ENCODE results near the gene SERINC5. TPM values are rescaled to one million over a fixed set of nuclear protein-coding genes. Genes with fewer than 3 reads are reported as not detected.
A peak's percentile ranks its signal among the peaks of the same experiment; 100 is the strongest.

The SERINC5 gene
- total and polyA plus RNA-seq, 12 donors = 2.3 to 21.9 (median 14.8) TPM

- H3K27ac ChIP-seq = peak overlapping the region in 9 of 10 donors; percentile 37 to 82 (median 66)
- DNase-seq = peak; percentile 77 to 85
- H3K27me3 ChIP-seq = no peaks in the 10 kb centered on the region
- peak overlapping the region in 9 of 10 donors; percentile 15 to 50 (median 43) for H3K4me3 ChIP-seq
- intact Hi-C loops (cut with DNase I) = loop anchor here (2.0 to 10.0 kb wide), 12 partner anchors 90 to 1060 kb away; partner anchors contain the start of gene MTX3 (in 3 of the 10)
- H3K4me1 ChIP-seq = peaks cover 3 to 26% (median 13%) of the 10 kb centered on the region in 9 donors
- WGBS, 2 donors = 2 to 5% methylated on average over 16 of the region's 16 CpGs
- peak; percentile 83 to 94 (median 89) for ATAC-seq
- peaks cover 0 to 32% (median 0%) of the 10 kb centered on the region in 9 donors for H3K36me3 ChIP-seq
- H3K9me3 ChIP-seq = no peaks in the 10 kb centered on the region
- peak; percentile 93 to 98 (median 96) for TF ChIP-seq CTCF (IDR thresholded peaks at IDR 0.05)
These were observed 173.1 kb downstream of the SERINC5 start for GRCh38 chr5:80082731-80083100.

GRCh38 chr5:80082281-80082680 lies 173.6 kb downstream of the SERINC5 start:
- Histone ChIP-seq H3K36me3 (peaks cover 0 to 36% (median 0%) of the 10 kb centered on the region in 9 donors), H3K9me3 (no peaks in the 10 kb centered on the region), H3K27me3 (no peaks in the 10 kb centered on the region), H3K4me1 (peaks cover 3 to 30% (median 13%) of the 10 kb centered on the region in 9 donors), H3K4me3 (peak overlapping the region in 8 of 10 donors; percentile 18 to 50 (median 43)), H3K27ac (peak overlapping the region in 8 of 10 donors; percentile 37 to 82 (median 66))
- WGBS, 2 donors = 89 to 90% methylated on average over 15 of the region's 15 CpGs
- DNase-seq = no peak
- ATAC-seq = no peak
- no peak for TF ChIP-seq CTCF (IDR thresholded peaks at IDR 0.05)
- intact Hi-C loops (cut with DNase I) = loop anchor here (2.0 to 10.0 kb wide), 12 partner anchors 90 to 1060 kb away; partner anchors contain the start of gene MTX3 (in 3 of the 10)

GRCh38 chr5:80078921-80079320 lies 176.9 kb downstream of the SERINC5 start:
- no peak overlapping the region for H3K27ac ChIP-seq
- TF ChIP-seq CTCF (IDR thresholded peaks at IDR 0.05) = no peak
- 68 to 72% methylated on average over 4 of the region's 4 CpGs for WGBS, 2 donors
- no peak for ATAC-seq
- no peak overlapping the region for H3K4me3 ChIP-seq
- no peaks in the 10 kb centered on the region for H3K27me3 ChIP-seq
- intact Hi-C loops (cut with DNase I) = loop anchor here in 1 of 10 donors (10.0 kb wide), 1 partner anchor 374 kb away; no protein-coding TSS in a partner anchor
- H3K36me3 ChIP-seq = peaks cover 0 to 55% (median 0%) of the 10 kb centered on the region in 9 donors
- peaks cover 3 to 40% (median 13%) of the 10 kb centered on the region in 9 donors for H3K4me1 ChIP-seq
- no peaks in the 10 kb centered on the region for H3K9me3 ChIP-seq
- DNase-seq = no peak

GRCh38 chr5:80077051-80077714 lies 178.7 kb downstream of the SERINC5 start:
- no peaks in the 10 kb centered on the region for H3K9me3 ChIP-seq
- H3K36me3 ChIP-seq = peaks cover 0 to 69% (median 0%) of the 10 kb centered on the region in 9 donors
- no peak for TF ChIP-seq CTCF (IDR thresholded peaks at IDR 0.05)
- DNase-seq (no peak), ATAC-seq (peak in 6 of 8 donors; percentile 12 to 56 (median 44))
- peak overlapping the region in 2 of 10 donors; percentile 5 to 11 for H3K27ac ChIP-seq
- H3K27me3 ChIP-seq = no peaks in the 10 kb centered on the region
- H3K4me1 ChIP-seq = peaks cover 0 to 27% (median 6%) of the 10 kb centered on the region in 9 donors
- intact Hi-C loops (cut with DNase I) = loop anchor here in 1 of 10 donors (10.0 kb wide), 1 partner anchor 372 kb away; no protein-coding TSS in a partner anchor
- WGBS, 2 donors = 65 to 76% methylated on average over 3 of the region's 3 CpGs
- no peak overlapping the region for H3K4me3 ChIP-seq
